ENCODE data around the gene LY86. TPM values are rescaled to one million over a fixed set of nuclear protein-coding genes. Genes with fewer than 3 reads are reported as not detected.
A peak's percentile ranks its signal among the peaks of the same experiment; 100 is the strongest.

LY86 gene
- total and polyA plus RNA-seq, 9 of the 15 experiments (the other 6 are each of a cell fraction or from before 2014, with no cell fraction given) = 0.08 to 0.20 TPM; not detected in 7

DNA sequence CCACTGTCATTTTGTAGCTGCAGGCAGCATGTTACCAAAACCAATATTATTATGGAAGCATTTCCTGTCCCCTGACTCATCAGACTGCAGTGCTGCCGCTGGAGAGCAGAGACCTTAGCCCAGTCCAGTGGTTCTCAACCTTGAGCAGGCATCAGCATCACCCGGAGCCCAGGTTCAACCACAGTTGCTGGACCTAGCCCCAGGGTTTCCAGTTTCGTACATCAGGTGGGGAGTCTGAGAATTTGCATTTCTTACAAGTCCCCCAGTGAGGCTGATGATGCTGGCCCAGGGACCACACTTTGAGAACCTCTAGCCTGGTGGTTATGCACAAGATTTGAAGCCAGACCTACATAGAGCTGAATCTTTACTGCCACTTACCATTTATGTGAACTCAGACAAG is 47.3 kb downstream of the LY86 start:
- WGBS (ENCODE audit: insufficient coverage, low coverage, missing lambda C conversion rate) = 0% methylated on average over 3 of the region's 3 CpGs
- FAIRE-seq = no peak
- no peak for ATAC-seq
- intact Hi-C loops (cut with micrococcal nuclease) (no loop called here), in situ Hi-C loops (cut with MboI) (no loop called here)
- no peaks in the 10 kb centered on the region for H3K36me3 ChIP-seq (ENCODE audit: control insufficient read depth, insufficient read depth, low read length)
- TF ChIP-seq ZNF41 (CRISPR knock-in tag; conservative IDR thresholded peaks at IDR 0.05) (no peak), SMAD2 (IDR thresholded peaks at IDR 0.05; ENCODE audit: low read depth, low read length) (no peak), ESRRB (CRISPR knock-in tag; IDR thresholded peaks at IDR 0.05; ENCODE audit: borderline replicate concordance) (no peak)
- TF ChIP-seq, protein P1, sequence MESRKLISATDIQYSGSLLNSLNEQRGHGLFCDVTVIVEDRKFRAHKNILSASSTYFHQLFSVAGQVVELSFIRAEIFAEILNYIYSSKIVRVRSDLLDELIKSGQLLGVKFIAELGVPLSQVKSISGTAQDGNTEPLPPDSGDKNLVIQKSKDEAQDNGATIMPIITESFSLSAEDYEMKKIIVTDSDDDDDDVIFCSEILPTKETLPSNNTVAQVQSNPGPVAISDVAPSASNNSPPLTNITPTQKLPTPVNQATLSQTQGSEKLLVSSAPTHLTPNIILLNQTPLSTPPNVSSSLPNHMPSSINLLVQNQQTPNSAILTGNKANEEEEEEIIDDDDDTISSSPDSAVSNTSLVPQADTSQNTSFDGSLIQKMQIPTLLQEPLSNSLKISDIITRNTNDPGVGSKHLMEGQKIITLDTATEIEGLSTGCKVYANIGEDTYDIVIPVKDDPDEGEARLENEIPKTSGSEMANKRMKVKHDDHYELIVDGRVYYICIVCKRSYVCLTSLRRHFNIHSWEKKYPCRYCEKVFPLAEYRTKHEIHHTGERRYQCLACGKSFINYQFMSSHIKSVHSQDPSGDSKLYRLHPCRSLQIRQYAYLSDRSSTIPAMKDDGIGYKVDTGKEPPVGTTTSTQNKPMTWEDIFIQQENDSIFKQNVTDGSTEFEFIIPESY (CRISPR knock-in tag; IDR thresholded peaks at IDR 0.05) = no peak
- H3K9ac ChIP-seq (ENCODE audit: insufficient read depth in 1 of 2, low read depth in 2 of 2, low read length in 2 of 2) = no peak overlapping the region
- no peaks in the 10 kb centered on the region; a peak in 1 of 5 replicates for H3K4me1 ChIP-seq (replicated peaks in 1 of 2; ENCODE audit: control insufficient read depth in 2 of 2, insufficient read depth in 2 of 2, low read length in 2 of 2)
- ChIA-PET CTCF (ENCODE audit: low intra/inter-chr PET ratio) (no interaction called here), POLR2A (interaction anchor here (1.1 kb wide), 1 partner anchor 9 kb away, joined by 3 read pairs; no protein-coding TSS in a partner anchor)
- no peak overlapping the region for H3K27ac ChIP-seq (ENCODE audit: extremely low read depth, low read depth, low read length)
- no peaks in the 10 kb centered on the region for H3K79me2 ChIP-seq (ENCODE audit: control insufficient read depth, insufficient read depth, low read length)
- no peak overlapping the region for H3K4me2 ChIP-seq (ENCODE audit: insufficient read depth, low read length)
- no peaks in the 10 kb centered on the region for H4K20me1 ChIP-seq (replicated peaks; ENCODE audit: control insufficient read depth, insufficient read depth, low read length)
- peaks cover 14 to 27% of the 10 kb centered on the region in 2 experiments; a peak in 4 of 5 replicates for H3K27me3 ChIP-seq (ENCODE audit: control insufficient read depth in 2 of 2, insufficient read depth in 2 of 2, low read length in 2 of 2)
- no peak for DNase-seq (ENCODE audit: extremely low read depth in 1 of 4, low spot score in 3 of 4)
- no peaks in the 10 kb centered on the region for H3K9me1 ChIP-seq (ENCODE audit: control insufficient read depth, insufficient read depth, low read length)
- no TSS peak for BruUV-seq (replicated peaks)
- H2AFZ ChIP-seq (ENCODE audit: low read depth, low read length) = no peak overlapping the region
- no peaks in the 10 kb centered on the region for H3K9me3 ChIP-seq (replicated peaks; ENCODE audit: control insufficient read depth, insufficient read depth, low read depth, low read length)
- no peak overlapping the region for H3K4me3 ChIP-seq

DNA sequence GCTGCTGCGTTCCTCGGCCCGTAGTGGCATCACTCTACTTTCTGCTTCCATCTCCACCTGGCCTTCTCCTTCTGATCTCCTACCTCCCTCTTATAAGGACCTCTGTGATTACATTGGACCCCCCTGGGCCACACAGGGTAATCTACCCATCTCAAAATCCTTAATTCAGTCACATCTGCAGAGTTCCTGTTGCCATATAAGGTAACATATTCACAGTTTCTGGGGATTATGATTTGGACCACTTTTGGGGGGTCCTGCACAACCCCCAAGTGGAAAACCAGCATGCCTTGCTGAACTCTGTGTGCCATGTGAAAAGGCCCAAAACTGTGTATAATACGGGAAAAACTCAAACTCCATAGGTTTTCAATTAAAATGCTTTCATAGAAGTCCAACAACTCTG is 51.1 kb downstream of the LY86 start:
- ChIA-PET POLR2A (no interaction called here), CTCF (ENCODE audit: low intra/inter-chr PET ratio) (no interaction called here)
- ATAC-seq (no peak), DNase-seq (ENCODE audit: extremely low read depth in 1 of 4, low spot score in 3 of 4) (no peak), FAIRE-seq (no peak)
- H3K27ac ChIP-seq (ENCODE audit: extremely low read depth, low read depth, low read length) = no peak overlapping the region
- H3K9me3 ChIP-seq (replicated peaks; ENCODE audit: control insufficient read depth, insufficient read depth, low read depth, low read length) = no peaks in the 10 kb centered on the region
- no peaks in the 10 kb centered on the region for H3K9me1 ChIP-seq (ENCODE audit: control insufficient read depth, insufficient read depth, low read length)
- TF ChIP-seq RBM34 (IDR thresholded peaks at IDR 0.05; ENCODE audit: borderline replicate concordance, insufficient read depth, low read length) (no peak), SLC30A9 (CRISPR knock-in tag; IDR thresholded peaks at IDR 0.05) (no peak), SRF (CRISPR knock-in tag; IDR thresholded peaks at IDR 0.05) (peak in 1 of 2 experiments; percentile 62; a peak in 1 of 4 replicates), TBL1XR1 (IDR thresholded peaks at IDR 0.05; ENCODE audit: low read length in 2 of 2) (no peak)
- intact Hi-C loops (cut with micrococcal nuclease) = no loop called here
- H3K79me2 ChIP-seq (ENCODE audit: control insufficient read depth, insufficient read depth, low read length) = no peaks in the 10 kb centered on the region
- in situ Hi-C loops (cut with MboI) = no loop called here
- WGBS (ENCODE audit: insufficient coverage, low coverage, missing lambda C conversion rate) = 12% methylated on average over 4 of the region's 4 CpGs
- no peaks in the 10 kb centered on the region for H3K36me3 ChIP-seq (ENCODE audit: control insufficient read depth, insufficient read depth, low read length)
- H3K4me2 ChIP-seq (ENCODE audit: insufficient read depth, low read length) = no peak overlapping the region
- no peaks in the 10 kb centered on the region for H4K20me1 ChIP-seq (replicated peaks; ENCODE audit: control insufficient read depth, insufficient read depth, low read length)
- no peak overlapping the region for H3K4me3 ChIP-seq
- H3K9ac ChIP-seq (ENCODE audit: insufficient read depth in 1 of 2, low read depth in 2 of 2, low read length in 2 of 2) = no peak overlapping the region
- no peaks in the 10 kb centered on the region; a peak in 1 of 5 replicates for H3K4me1 ChIP-seq (replicated peaks in 1 of 2; ENCODE audit: control insufficient read depth in 2 of 2, insufficient read depth in 2 of 2, low read length in 2 of 2)
- BruUV-seq (replicated peaks) = no TSS peak
- H3K27me3 ChIP-seq (ENCODE audit: control insufficient read depth in 2 of 2, insufficient read depth in 2 of 2, low read length in 2 of 2) = peaks cover 24 to 45% of the 10 kb centered on the region in 2 experiments
- H2AFZ ChIP-seq (ENCODE audit: low read depth, low read length) = no peak overlapping the region
